ENCODE results near the gene SCYGR5. TPM values are rescaled to one million over a fixed set of nuclear protein-coding genes. Genes with fewer than 3 reads are reported as not detected.
"Not testable (repeated sequence)": the region's sequence is repeated elsewhere in the genome, so short reads cannot be mapped to it uniquely, and the experiment has no call there.

The SCYGR5 gene
- total RNA-seq, 1 donor from 2014 or later = not detected

- Histone ChIP-seq H3K4me1 (ENCODE audit: insufficient read depth, low read length) (no peaks in the 10 kb centered on the region), H3K4me3 (ENCODE audit: insufficient read depth, low read depth, low read length) (no peak overlapping the region), H3K9ac (ENCODE audit: low read length) (no peak overlapping the region), H3K36me3 (ENCODE audit: insufficient read depth, low read length) (no peaks in the 10 kb centered on the region), H3K4me2 (ENCODE audit: low read length) (no peak overlapping the region), H2AFZ (ENCODE audit: low read depth, low read length) (no peak overlapping the region), H4K20me1 (ENCODE audit: insufficient read depth, low read length) (no peaks in the 10 kb centered on the region), H3K27ac (ENCODE audit: low read depth, low read length) (no peak overlapping the region), H3K27me3 (ENCODE audit: insufficient read depth, low read length) (no peaks in the 10 kb centered on the region), H3K9me3 (ENCODE audit: insufficient read depth, low read depth, low read length) (no peaks in the 10 kb centered on the region), H3K79me2 (ENCODE audit: insufficient read depth, low read length) (no peaks in the 10 kb centered on the region)
- Mint-ChIP-seq H3K36me3 (ENCODE audit: low read depth, unreplicated experiment) (no peaks in the 10 kb centered on the region), H3K4me3 (ENCODE audit: unreplicated experiment) (no peak overlapping the region), H3K27ac (ENCODE audit: unreplicated experiment) (no peak overlapping the region), H3K9me3 (ENCODE audit: unreplicated experiment) (no peaks in the 10 kb centered on the region), H3K4me1 (ENCODE audit: low read depth, unreplicated experiment) (peaks cover 9% of the 10 kb centered on the region), H3K27me3 (ENCODE audit: low read depth, unreplicated experiment) (no peaks in the 10 kb centered on the region)
- no peak for DNase-seq (ENCODE audit: low read depth)
- no peak for FAIRE-seq
- TF ChIP-seq CTCF (IDR thresholded peaks at IDR 0.05; ENCODE audit: insufficient read depth, low read depth, low read length) (no peak), EZH2 (IDR thresholded peaks at IDR 0.05; ENCODE audit: insufficient read depth, low read length) (no peak)
These were observed 1.2 kb upstream of the SCYGR5 start for GRCh38 chr2:227665189-227665940.

GRCh38 chr2:227671170-227671905 is 4.7 kb downstream of the SCYGR5 start:
- H3K27me3 Mint-ChIP-seq (ENCODE audit: low read depth, unreplicated experiment) = no peaks in the 10 kb centered on the region
- Histone ChIP-seq H3K9ac (ENCODE audit: low read length) (no peak overlapping the region), H3K9me3 (ENCODE audit: insufficient read depth, low read depth, low read length) (no peaks in the 10 kb centered on the region), H3K4me2 (ENCODE audit: low read length) (no peak overlapping the region), H3K4me1 (ENCODE audit: insufficient read depth, low read length) (no peaks in the 10 kb centered on the region), H3K4me3 (ENCODE audit: insufficient read depth, low read depth, low read length) (no peak overlapping the region), H2AFZ (ENCODE audit: low read depth, low read length) (no peak overlapping the region), H4K20me1 (ENCODE audit: insufficient read depth, low read length) (no peaks in the 10 kb centered on the region), H3K79me2 (ENCODE audit: insufficient read depth, low read length) (no peaks in the 10 kb centered on the region), H3K27ac (ENCODE audit: low read depth, low read length) (no peak overlapping the region), H3K27me3 (ENCODE audit: insufficient read depth, low read length) (no peaks in the 10 kb centered on the region), H3K36me3 (ENCODE audit: insufficient read depth, low read length) (no peaks in the 10 kb centered on the region)
- TF ChIP-seq EZH2 (IDR thresholded peaks at IDR 0.05; ENCODE audit: insufficient read depth, low read length) = no peak
- TF ChIP-seq CTCF (IDR thresholded peaks at IDR 0.05; ENCODE audit: insufficient read depth, low read depth, low read length) = no peak
- H3K9me3 Mint-ChIP-seq (ENCODE audit: unreplicated experiment) = peaks cover 4% of the 10 kb centered on the region
- H3K36me3 Mint-ChIP-seq (ENCODE audit: low read depth, unreplicated experiment) = no peaks in the 10 kb centered on the region
- FAIRE-seq (no peak), DNase-seq (ENCODE audit: low read depth) (no peak)
- H3K4me3 Mint-ChIP-seq (ENCODE audit: unreplicated experiment) = no peak overlapping the region
- no peak overlapping the region for H3K27ac Mint-ChIP-seq (ENCODE audit: unreplicated experiment)
- H3K4me1 Mint-ChIP-seq (ENCODE audit: low read depth, unreplicated experiment) = no peaks in the 10 kb centered on the region

GRCh38 chr2:227673620-227674019 is 7.0 kb downstream of the SCYGR5 start:
- not testable (repeated sequence) for H3K27ac ChIP-seq (ENCODE audit: low read depth, low read length); H3K4me3 ChIP-seq (ENCODE audit: insufficient read depth, low read depth, low read length); DNase-seq (ENCODE audit: low read depth); H3K27me3 ChIP-seq (ENCODE audit: insufficient read depth, low read length); H3K9me3 Mint-ChIP-seq (ENCODE audit: unreplicated experiment); H3K79me2 ChIP-seq (ENCODE audit: insufficient read depth, low read length); H3K9ac ChIP-seq (ENCODE audit: low read length); H3K36me3 Mint-ChIP-seq (ENCODE audit: low read depth, unreplicated experiment); H3K36me3 ChIP-seq (ENCODE audit: insufficient read depth, low read length); H3K27ac Mint-ChIP-seq (ENCODE audit: unreplicated experiment); FAIRE-seq; H2AFZ ChIP-seq (ENCODE audit: low read depth, low read length); H3K9me3 ChIP-seq (ENCODE audit: insufficient read depth, low read depth, low read length); H3K4me3 Mint-ChIP-seq (ENCODE audit: unreplicated experiment); H3K4me1 Mint-ChIP-seq (ENCODE audit: low read depth, unreplicated experiment); H3K4me1 ChIP-seq (ENCODE audit: insufficient read depth, low read length); H4K20me1 ChIP-seq (ENCODE audit: insufficient read depth, low read length); H3K4me2 ChIP-seq (ENCODE audit: low read length); H3K27me3 Mint-ChIP-seq (ENCODE audit: low read depth, unreplicated experiment)
